Activated CD4-positive, CD25-positive, alpha-beta regulatory T cell (primary cell): ENCODE results near the gene CCN5.
"Not testable (repeated sequence)": the region's sequence is repeated elsewhere in the genome, so short reads cannot be mapped to it uniquely, and the experiment has no call there.

Experiments used
- DNase-seq, 4 experiments: peaks; one replicate each; lab custom pipeline; 2025; lab: John Stamatoyannopoulos, UW

The CCN5 gene

DNA sequence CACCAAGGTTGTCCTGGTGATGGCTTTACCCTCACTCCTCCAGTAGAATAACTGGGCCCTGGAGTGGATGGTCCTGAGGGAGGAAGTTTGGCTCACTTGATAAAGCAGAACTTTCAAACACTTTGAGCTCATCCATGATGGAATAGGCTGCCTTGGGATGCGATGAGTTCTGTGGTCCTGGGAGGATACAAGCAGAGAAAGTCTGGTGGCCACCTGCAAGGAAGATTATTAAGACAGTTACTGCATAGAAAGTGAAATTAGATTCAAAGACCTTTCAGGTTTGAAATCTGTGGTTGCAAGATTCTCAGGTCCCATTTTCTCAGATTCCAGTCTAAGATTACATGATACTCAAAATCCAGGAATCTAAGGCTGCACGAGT, 19.9 kb upstream of the CCN5 start:
- no peak for DNase-seq

DNA sequence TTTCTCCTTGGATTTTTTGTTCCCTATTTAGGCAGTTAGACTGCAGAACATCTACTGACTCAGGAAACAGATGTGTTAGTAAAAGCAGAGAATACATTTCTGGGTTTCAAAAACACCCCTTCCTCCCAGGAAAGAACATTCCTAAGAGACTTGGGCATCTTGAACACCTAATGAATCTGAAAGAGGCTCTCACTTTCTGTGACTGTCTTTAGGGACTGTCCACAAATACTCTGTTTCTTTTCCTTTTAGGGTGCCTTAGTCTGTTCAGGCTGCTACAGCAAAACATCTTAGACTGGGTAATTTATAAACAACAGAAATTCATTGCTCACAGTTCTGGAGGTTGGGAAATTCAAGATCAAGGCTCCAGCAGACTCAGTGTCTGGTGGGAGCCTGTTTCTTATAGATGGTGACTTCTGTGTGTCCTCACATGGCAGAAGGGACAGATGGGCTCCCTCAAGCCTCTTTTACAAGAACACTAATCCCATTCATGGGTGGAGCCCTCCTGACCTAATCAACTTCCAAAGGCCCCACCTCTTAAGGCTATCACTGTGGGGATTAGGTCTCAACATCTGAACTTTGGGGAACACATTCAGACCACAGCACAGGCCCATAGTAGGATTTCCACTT, 19.4 kb upstream of the CCN5 start:
- DNase-seq = no peak

DNA sequence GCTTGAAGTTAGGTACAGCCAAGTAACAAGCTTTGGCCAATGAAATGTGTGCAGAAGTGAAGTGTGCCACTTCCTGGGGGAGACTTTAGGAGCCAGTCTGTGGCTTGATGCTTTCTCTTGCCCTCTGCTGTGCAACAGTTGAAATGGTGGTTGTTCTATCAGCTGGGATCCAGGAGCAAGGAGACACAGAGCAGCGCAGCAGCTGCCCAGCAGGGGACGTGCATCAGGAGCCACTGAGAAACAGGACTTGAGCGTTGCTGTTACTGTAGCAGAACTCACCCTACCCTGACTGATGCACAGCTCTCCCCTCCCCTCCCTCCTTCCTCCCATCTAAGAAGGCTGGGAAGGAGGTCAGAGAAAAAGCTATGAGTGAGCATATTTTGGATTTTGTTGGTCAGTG, 18.9 kb upstream of the CCN5 start:
- no peak for DNase-seq

DNA sequence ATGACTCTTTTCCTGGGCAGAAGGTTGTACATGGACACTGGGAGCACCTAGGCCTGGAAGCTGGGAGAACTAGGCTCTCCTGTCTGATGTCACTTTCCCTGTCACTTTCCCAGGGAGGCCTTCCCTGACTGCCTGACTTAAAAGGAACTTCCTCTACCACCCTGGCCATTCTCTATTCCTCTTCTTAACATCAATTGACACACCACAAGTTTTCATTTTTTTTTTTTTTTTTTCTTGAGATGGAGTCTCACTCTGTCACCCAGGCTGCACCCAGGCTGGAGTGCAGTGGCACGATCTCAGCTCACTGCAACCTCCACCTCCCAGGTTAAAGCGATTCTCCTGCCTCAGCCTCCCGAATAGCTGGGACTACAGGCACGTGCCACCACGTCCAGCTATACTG, 18.1 kb upstream of the CCN5 start:
- not testable (repeated sequence) for DNase-seq

DNA sequence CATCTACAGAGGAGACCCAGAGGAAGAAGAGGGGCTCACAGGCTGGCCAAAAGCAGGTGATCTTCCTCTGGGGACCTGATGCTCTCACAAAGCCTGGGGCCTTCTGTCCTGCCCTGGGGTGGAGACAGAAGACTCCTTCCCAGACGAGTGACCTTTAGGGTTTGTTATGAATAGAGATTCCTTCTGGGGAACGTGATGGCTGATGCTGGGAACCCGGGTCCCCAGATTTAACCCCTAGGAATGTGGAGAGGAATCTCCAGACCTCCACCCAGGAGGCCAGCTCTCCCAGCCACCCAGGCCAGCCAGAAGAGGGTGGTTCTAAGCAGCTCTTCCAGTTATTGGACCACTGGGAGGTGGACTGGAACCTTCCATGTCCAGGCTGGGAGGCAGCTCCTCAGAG, 16.8 kb upstream of the CCN5 start:
- no peak for DNase-seq

DNA sequence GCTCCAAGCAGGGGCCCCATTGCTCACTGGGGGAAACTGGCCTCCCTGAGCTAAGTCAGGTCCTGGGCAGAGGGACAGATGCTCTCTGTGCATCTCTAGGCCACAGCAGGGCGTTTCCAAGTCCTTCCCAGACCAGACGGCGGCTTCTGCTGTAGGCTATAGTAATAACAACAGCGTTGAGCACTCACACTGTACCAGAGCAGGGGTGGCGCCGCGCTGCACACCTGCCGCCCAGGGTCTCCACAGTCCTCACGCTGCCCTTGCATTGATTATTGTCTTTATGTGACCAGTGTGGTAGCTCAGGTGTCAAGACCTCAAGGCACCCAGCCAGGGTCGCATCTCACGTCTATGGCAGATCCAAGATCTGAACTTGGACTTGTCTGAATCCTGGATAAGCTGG, 14.9 kb upstream of the CCN5 start:
- DNase-seq = no peak

DNA sequence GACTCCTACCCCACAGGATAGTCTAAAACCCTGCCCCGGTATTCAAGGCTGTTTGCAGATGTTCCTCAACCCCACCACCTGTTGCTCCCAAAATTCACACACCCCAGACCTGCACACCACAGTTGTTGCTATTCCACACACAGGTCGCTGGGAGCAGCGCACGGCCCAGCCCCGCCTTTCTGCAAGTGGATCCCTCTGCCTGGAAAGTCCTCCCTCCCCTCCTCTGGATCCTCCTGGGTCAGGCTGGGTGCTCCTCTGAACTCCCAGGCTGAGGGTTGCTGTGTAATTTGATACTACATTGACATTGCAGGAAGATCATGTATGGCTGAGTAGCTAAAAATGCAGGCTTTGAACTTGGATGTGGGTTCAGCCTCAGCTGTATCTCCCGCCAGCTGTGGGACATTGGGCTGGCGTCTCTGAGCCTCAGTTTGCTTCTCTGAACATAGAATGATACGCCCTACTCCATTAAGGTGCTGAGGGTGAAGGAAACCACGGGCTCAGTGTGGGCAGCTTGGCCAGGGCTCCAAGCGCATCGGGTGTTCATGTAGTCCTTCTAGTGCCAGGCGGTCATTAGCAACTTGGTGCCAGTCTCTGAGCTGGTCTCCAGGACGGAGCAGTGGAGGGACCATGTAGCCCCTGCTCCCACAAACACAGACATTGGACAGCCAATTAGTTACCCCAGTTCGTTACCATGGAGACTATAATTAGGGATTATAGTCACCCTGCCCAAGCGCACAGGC, 13.9 kb upstream of the CCN5 start:
- no peak for DNase-seq

DNA sequence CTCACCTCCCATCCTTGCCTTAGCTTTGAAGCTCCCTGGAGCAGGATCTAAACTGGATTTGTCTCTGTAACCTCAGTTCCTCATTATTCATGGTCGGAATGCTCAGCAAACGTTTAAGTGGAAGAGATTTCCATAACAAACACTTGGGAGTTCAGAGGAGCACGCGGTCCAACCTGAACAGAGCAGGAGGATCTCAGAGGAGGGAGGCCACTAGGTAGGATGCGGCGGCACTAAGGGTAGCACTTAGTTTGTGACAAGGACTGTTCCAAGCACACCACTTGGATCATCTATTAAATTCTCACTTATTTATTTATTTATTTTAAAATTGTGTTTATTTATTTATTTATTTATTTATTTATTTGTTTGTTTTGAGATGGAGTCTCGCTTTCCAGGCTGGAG, 13.3 kb upstream of the CCN5 start:
- no peak for DNase-seq

DNA sequence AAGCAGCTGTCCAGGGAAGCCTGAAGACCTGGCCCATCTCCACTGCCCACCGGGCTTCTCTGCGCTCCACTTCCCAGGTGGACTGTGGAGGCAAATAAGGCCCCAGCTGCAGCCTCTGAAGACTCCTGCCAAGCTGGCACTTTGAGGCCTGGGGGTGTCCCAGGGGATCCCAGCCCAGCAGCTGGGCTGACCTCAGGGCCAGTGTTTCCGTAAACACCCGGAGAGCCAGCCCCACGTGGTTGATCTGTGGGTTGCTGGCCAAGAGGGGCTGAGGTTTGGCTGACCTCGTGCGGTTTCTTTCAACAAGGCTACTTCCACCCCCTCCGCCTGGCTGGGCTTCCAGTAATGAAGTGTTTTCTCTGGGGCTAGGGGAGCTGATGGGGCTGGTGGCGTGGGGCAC, 12.4 kb upstream of the CCN5 start:
- DNase-seq = no peak

DNA sequence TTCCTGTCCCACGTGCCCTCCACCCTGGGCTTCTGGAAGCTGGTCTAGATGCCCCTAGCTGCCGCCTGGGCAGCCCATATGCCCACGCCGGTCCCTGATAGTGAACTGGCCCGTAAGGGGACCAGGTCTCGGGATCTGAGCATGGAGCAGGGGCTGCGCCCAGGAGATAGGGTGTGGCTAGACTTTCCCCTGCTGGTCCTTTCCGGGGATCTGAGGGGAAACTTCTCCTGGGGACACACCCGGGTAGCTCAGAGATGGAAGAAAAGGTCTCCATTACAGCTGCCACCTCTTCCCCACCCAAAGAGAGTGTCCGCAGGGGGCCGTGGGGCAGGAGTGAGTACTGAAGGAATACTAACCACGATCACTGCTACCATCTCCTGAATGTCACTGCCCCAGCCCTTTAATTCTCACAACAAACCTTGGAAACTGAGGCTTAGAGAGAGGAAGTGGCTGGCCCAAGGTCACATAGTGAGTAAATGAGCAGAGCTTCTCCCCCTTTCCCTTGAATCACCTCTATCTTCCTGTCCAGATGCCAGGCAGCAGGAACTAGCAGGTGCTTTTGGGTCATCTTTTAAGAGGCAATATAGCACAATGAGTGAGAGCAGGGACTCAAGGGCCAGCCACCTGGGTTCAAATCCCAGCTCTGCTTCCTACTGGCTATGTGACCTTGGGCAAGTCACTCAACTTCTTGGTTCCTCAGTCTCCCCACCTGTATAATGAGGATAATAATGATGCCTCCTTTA, 11.8 kb upstream of the CCN5 start:
- no peak for DNase-seq

DNA sequence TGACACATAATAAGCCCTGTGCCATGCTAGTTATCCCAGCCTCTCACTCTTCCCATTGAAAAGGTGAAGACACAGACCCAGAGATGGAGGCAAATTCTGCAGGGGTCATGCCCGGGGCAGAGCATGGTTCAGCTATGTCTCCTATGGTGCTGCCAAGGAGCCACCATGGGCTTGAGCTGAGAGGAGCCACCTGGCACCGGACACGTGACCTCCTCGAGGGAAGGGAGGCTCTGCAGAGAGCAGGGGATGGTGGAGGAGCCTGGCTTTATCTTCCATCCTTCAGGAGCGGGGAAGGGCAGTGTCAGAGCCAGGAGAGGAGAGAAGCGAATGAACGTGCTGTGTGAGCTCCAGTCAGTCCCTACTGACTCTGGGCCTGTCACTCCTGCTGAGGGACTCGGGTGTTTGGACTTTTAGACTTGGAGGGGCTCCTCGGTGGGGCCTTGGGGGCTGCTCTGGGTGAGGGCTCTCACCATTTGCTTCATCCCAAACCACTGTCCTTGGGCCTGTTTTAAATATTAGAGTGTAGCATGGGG, 11.1 kb upstream of the CCN5 start:
- no peak for DNase-seq

DNA sequence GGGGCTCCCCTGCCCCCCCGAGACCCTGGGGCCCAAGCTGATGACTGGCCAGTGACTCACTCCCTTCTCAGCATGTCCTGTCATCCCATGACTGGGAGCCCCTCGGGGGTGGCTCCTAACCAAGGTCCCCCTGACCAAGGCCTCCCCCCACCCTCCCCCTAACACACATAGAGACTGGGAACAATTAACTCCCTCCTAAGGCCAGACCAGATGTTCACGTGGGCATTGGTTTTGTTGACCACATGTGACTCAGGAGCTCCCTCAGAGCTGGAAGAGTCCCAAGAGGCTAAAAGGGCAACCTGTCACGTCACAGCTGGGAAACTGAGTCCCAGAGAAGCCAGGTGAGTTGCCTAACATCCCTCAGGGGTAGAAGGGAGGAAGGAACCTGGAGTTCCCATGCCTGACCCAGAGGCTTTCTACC, 10.6 kb upstream of the CCN5 start:
- no peak for DNase-seq

DNA sequence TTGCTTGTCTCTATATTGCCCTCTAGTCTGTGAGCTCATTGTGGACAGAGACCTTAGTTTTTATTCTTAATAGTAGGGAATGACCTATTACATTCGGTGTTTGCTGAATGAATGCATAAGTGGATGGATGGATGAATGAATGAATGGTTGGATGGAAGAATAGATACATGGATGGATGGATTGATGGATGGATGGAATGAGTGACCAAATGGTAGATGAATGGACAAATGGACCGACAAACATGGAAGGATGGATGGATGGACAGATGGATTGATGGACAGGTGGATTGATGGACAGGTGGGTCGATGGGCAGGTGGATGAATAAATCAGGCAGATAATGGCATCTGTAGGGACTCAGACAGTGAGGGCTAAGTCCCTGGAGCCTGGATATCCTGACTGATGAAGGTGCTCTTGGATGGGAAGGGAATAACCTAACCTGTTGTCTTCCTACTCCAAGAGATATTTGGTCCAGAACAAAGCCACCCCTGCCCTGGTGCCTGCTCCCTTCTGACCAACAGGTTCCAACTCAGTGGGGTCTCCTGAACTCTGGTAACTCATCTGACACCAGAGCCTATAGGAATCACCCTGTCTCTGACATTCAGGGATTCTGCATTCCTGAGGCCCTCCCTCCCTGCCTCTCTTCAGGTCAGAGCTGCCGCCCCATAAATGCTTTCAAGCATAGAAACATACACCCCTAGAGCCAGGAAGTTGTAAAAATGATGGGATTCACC, 9.6 kb upstream of the CCN5 start:
- DNase-seq = no peak

DNA sequence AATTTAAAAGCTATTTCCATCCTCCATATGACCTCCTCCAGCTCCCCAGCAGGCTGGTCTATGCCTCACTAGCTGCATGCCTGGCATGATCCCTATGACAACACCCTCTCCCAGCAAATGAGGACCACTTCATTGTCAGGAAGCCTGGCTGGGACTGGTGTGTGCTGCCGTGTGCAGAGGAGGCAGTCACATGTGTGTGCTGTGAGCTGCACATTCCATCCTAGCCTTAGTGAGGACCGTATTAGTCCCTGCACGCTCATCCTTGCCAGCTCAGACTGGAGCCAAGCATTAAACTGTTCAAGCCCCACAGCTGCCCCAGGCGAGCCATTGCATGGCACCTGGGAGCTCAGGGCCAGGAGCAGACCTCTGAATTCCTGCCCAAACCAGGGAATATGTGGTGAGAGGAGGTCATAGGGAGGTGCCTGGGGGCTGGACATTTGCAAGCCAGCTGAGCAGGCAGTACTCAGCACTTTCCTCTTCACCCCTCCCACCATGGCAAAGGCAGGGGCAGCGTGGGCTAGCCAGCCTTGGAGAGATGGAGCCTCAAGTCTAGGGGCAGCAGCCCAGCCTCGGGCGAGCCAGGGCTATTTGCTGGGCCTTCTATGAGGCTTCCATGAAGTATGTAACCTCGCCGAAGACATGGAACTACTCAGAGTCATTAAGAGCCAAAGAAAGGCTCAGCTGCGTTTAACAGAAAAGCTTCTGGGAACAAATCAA, 8.7 kb upstream of the CCN5 start:
- no peak for DNase-seq

DNA sequence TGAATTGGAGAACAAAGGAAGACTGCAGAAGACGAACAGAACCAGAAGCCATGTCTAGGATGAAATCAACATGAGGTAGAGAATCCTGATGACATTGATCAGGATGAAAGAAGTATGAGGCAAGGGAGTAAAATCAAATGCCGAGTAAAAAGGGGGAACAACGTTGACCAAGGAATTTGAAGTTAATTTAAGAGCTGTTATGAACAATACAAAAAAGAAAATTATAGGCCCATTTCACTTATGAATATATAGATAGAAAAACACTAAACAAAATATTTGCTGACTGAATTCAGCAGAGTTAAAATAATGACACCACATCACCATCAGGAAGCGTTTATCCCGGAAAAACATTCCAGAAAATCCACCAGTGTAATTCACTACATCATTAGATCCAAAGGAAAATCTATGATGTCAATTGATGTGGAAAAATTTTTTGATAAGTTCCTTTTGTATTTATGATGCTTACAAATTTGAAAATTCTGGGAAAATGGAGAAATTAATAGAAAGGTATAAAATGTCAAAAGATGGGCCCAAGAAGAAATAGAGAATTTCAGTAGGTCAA, 8.1 kb upstream of the CCN5 start:
- no peak for DNase-seq

DNA sequence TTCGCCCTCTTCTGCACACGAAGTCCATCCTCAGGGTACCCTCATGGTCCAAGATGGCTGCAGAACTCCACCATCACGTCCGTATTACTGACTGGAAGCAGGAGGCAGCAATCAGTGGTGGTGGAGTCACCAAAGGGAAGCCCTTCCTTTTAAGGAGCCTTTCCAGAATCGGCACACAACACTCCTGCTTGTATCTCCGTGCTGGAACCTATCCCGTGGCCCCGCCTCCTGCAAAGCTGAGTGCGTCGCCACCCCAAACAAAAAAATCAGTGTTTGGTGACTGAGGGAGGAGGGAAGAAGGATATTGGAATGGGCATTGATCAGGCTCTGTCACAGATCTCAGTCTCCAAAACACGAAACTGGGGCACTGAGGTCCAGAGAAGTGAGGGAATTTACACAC, 5.8 kb upstream of the CCN5 start:
- no peak for DNase-seq

DNA sequence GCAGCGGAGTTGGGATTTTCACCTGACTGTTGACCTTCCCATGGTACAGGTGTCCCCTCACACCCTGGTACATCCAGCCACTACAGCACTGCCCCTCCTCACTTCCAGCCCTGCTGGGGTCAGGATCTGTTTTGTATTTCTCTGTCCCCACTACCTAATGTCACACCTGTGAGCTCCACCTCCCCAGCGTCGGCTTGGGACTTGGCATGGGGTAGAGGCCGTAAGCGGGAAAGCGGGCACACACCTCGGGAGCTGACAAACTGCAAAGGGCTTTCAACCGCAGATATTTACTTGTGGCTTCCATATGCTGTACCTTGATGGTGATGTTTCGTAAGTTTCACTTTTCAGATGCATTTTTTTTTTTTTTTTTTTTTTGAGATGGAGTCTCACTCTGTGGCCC, 5.4 kb upstream of the CCN5 start:
- no peak for DNase-seq

DNA sequence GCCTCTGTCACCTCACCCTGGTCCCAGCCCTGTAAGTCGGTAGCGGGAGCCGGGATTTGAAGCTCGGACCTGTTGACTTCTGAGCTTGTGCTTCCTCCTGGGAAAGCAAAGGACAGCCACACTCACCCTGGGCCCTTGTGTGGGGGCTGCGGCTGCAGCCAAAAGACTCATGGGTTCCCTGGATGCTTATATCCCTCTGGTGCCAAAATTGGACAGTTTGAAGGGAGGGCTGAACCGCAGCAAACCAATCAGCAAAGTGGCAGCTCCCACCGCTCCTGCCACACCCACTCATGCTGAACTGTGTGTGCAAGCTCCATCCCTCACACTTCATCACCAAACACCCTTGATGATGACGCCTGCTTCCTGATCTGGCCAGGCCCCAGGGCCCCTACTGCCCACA, 3.9 kb upstream of the CCN5 start:
- no peak for DNase-seq

DNA sequence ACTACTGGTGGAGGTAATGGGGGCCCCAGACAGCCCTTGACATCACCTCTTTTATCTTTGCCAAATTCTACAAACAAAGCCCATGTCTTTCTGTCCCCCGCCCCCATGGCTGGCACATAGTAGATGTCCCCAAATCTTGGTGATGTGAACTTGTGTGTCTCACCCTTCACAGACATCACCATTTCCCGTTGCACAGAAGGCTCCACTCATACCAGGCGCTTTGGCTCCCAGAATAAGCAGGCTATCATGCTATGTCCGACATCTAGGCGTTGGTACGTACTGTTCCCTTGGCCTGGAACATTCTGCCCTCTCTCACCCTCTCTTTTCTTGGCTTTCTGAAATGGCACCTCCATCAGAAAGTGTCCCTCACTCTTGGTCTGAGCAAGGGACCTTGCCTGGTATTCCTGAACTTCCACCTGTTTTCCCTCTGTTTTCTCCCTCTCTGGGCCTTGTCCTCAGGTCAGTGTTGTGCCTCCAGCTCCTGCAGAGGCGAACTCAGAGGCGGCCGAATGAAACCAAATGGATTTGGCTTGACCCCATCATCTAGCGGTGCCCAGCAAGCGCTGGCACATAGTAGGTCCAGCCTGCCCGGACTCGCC, 968 bp upstream of the CCN5 start:
- no peak for DNase-seq

DNA sequence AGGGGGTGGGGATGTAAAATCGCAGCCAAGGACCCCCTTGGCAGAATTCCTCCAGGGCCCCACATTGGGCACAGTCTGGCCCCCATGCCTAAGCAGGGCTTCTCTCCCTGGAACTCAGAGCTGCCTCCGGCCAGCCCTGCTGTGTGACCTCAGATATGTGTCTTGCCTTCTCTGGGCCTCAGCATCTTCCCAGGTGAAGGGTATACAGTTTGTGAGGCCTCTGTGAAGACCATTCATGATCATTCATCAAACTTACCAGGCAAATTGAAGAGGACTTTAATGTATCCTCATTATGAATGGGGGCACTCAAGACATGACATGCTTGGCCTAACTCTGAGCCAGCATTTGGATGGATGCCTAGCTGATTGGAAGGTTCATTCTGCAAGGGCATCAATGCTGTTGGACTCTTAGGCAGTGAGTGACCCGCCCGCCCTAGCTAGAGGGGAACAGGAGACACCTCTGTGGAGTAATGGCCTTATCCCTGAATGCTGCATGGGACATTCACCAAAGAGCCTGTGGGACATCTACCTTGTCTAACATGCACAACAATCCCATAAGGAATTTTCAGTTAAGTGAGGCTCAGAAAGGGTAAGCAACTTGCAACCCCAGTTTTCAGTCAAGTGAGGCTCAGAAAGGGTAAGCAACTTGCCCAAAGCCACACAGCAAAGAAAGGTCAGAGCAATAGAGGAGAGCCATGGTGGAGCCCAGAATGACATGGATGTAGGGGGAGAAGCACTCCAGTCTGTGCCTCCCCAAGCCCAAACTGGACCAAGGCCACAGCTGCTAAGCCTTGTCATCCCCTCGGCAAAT, 535 bp downstream of the CCN5 start:
- no peak for DNase-seq
